Mesodermal cell (in vitro differentiated cells): ENCODE results near the gene ATP1A1.
A peak's percentile ranks its signal among the peaks of the same experiment; 100 is the strongest.

Experiments
- H3K27ac ChIP-seq: 2 replicates; pipeline ENCODE4 v1.7.0; 2013; ENCODE audit warnings: mild to moderate bottlenecking, low read depth, low read length, moderate library complexity; ENCODE audit not compliant: severe bottlenecking
- H3K36me3 ChIP-seq: 2 replicates; pipeline ENCODE4 v1.7.1; 2013; ENCODE audit warnings: mild to moderate bottlenecking, low read length, moderate library complexity; ENCODE audit not compliant: control insufficient read depth, insufficient read depth
- H3K4me1 ChIP-seq: one replicate; pipeline ENCODE4 v1.7.1; 2013; ENCODE audit warnings: mild to moderate bottlenecking, low read length; ENCODE audit not compliant: insufficient read depth, control insufficient read depth, poor library complexity, severe bottlenecking
- H3K4me3 ChIP-seq: 2 replicates; pipeline ENCODE4 v1.7.0; 2013; ENCODE audit warnings: low read length, control low read depth, mild to moderate bottlenecking; ENCODE audit not compliant: insufficient read depth, poor library complexity, severe bottlenecking; ENCODE audit errors: extremely low read depth
- H3K9me3 ChIP-seq: 2 replicates; pipeline ENCODE4 v1.7.1; 2013; ENCODE audit warnings: mild to moderate bottlenecking, low read length, moderate library complexity; ENCODE audit not compliant: control insufficient read depth
- WGBS, 2 experiments: methylation state at CpG; one replicate each; pipeline ENCODE4 v1.1.5; 2013; ENCODE audit warnings: missing lambda C conversion rate in 2 of 2; ENCODE audit not compliant: insufficient coverage in 2 of 2; 5-methylcytosine and 5-hydroxymethylcytosine counted together

ATP1A1 gene

DNA sequence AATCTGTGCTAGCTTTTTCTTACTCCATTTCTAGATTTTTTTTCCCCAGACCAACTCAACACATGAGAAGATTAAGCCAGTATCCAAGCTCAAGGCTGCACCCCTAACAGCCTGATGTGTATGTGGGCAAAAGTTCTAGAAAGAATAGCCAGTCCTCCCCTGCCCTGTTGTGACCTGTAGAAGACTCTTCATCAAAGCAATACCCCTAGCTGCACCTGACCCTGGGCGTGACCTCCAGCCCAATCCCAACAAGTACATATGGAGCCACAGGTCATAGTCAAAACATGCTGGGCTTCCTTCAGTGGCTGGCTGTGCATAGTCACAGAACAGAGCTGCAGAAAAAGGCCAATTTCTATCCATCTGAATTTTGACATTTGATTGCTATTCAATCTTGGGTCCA, 72.5 kb downstream of the ATP1A1 start:
- Histone ChIP-seq H3K36me3 (no peaks in the 10 kb centered on the region), H3K4me1 (peaks cover 13% of the 10 kb centered on the region), H3K4me3 (no peak overlapping the region), H3K27ac (no peak overlapping the region), H3K9me3 (no peaks in the 10 kb centered on the region)
- WGBS, 2 experiments, result 92% methylated on average over 1 of the region's 1 CpG; no CpG with 5 or more reads in 1 of the 2 experiments

DNA sequence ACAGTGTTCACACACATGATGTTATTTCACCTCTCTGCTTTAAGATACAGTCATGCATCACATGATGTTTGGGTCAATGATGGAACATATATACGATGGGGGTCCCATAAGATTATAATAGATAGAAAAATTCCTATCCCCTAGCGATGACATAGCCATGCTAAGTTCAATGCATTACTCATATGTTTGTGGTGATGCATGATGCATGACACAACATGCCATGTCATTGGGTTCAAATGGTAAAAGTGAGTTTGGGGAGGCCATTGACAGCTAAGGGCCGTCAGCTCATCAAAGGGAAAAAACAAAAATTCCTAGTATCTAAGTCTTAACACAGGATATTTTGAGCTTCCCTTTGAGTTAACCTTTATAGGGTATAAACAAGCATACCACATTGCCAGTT, 73.6 kb downstream of the ATP1A1 start:
- peaks cover 13% of the 10 kb centered on the region for H3K4me1 ChIP-seq
- H3K27ac ChIP-seq, result no peak overlapping the region
- H3K9me3 ChIP-seq, result no peaks in the 10 kb centered on the region
- WGBS, 2 experiments, result 100% methylated on average over 2 of the region's 3 CpGs; no CpG with 5 or more reads in 1 of the 2 experiments
- H3K4me3 ChIP-seq, result no peak overlapping the region
- no peaks in the 10 kb centered on the region for H3K36me3 ChIP-seq

DNA sequence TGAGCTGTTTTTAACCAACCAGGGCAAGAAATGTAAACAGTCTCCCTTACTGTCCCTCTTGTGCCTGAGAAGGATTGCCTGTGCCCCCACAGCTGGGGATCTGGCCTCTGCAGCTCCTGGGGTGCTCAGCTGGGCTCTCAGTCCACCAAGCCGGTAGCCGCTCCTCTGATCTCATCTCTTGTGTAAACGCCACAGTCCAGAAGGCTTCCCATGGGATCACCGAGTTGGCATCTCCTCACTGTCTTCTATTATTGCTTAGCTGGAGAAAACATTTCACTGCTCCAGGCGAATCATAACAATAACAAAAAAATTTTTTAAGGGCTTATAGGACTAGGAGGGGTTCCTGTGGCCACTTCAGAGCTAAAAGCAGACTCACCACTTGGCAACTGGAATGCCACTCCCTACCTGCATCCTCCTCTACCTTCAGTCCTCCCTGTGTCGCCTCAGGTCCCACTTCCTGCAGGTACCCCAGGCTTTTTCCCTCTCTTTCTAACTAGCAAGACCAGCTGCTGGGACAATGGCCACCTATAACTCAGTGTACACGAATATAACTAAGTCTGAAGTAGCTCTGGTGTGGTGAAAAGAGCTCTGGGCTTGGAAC, 75.8 kb downstream of the ATP1A1 start:
- Histone ChIP-seq H3K27ac (no peak overlapping the region), H3K9me3 (no peaks in the 10 kb centered on the region), H3K4me1 (peaks cover 22% of the 10 kb centered on the region), H3K4me3 (no peak overlapping the region), H3K36me3 (no peaks in the 10 kb centered on the region)
- 78 to 92% methylated on average over 2 to 3 of the region's 7 CpGs for WGBS, 2 experiments

DNA sequence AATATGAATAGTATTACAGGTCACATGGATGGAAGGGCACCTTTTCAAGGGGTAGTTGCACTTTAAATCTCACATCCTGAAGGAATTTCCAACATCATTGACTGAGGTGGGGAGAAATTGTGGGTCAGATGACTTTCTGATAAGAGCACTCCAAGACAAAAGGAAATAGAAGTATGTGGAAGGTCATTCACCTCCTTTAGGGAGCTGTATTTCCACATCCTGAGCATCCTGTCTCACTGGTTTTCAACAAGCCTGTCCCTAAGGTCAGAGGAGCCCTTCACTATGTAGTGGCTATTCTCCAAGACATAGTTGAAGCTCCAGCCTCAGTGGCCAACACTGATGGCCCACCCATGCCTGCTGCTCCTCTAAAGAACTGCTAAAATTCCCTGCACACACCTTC, 76.5 kb downstream of the ATP1A1 start:
- Histone ChIP-seq H3K4me1 (peaks cover 27% of the 10 kb centered on the region), H3K27ac (no peak overlapping the region), H3K4me3 (no peak overlapping the region), H3K9me3 (no peaks in the 10 kb centered on the region), H3K36me3 (no peaks in the 10 kb centered on the region)

DNA sequence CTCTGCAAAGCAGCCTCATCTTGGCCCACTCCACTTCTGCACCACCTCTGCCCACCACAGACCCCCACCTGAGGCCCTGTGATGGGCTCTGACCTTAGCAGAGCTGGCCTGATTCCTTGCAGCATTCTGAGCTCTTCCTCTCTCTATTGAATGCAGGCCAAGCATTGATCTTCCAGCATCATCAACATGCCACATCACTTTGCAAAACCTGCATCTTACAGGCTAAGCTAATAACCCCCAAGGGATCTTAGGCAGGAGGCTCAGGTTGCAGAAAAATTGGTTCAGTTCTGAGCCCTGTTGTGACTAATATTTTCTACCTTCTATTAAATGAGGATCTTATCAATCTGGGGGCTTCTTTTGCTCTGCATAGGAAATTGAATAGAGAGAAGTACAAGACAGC, 78.7 kb downstream of the ATP1A1 start:
- Histone ChIP-seq H3K27ac (no peak overlapping the region), H3K9me3 (no peaks in the 10 kb centered on the region), H3K36me3 (no peaks in the 10 kb centered on the region), H3K4me1 (peaks cover 29% of the 10 kb centered on the region), H3K4me3 (no peak overlapping the region)

DNA sequence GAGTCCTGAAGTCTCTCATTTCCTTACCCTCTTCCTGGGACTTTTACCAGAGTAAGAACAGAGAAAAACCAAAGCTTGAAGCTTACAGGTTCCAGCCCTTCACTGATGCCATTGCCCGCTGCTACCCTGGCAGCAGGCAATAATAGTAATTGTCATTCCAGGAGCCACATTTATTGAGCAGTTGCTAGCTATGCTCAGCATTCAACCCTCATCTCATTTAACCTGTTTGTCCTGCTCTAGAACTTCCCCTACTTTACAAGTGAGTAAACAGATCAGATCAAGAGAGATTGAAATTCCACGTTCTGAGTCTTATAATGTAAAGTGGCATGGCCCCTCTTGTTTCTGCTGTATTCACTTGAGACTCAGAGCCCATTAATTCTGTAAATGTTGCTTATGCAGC, 80.4 kb downstream of the ATP1A1 start:
- 84 to 100% methylated on average over 2 of the region's 2 CpGs for WGBS, 2 experiments
- Histone ChIP-seq H3K9me3 (no peaks in the 10 kb centered on the region), H3K27ac (peak overlapping the region; percentile 41), H3K36me3 (no peaks in the 10 kb centered on the region), H3K4me3 (no peak overlapping the region), H3K4me1 (peaks cover 27% of the 10 kb centered on the region)

DNA sequence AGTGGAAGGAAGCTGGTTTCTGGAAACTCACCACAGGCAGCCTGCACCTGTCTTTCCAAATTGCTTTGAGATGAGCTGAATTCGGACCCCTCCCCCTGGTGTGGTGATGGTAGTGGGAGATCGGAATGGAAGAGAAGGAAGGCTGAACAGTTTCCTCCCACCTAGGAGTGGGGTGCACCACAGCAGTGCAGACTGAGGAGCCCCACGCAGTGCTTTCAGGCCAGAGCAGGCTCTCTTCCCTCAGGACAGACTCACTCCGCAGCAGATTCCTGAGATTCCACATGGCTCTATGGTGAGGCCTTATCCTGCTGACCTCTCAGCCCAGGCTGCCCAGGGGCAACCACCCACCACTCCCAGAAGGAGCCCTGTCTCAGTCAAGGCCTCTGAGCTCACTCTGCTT, 80.9 kb downstream of the ATP1A1 start:
- peaks cover 23% of the 10 kb centered on the region for H3K4me1 ChIP-seq
- no peaks in the 10 kb centered on the region for H3K36me3 ChIP-seq
- H3K27ac ChIP-seq, result peak overlapping the region; percentile 57
- H3K4me3 ChIP-seq, result no peak overlapping the region
- H3K9me3 ChIP-seq, result no peaks in the 10 kb centered on the region
- 40 to 46% methylated on average over 2 of the region's 4 CpGs for WGBS, 2 experiments
